Smooth muscle cell (in vitro differentiated cells): ENCODE measurements around the gene CAMK1G. TPM values are rescaled to one million over a fixed set of nuclear protein-coding genes. Genes with fewer than 3 reads are reported as not detected.

Source experiments
- DNase-seq: peaks from one replicate; lab custom pipeline; 2025; ENCODE audit not compliant: unreplicated experiment; lab: John Stamatoyannopoulos, UW
- H2AFZ ChIP-seq: fragments of 200-600 bp; sonication (generic); 2 replicates; pipeline ENCODE4 v1.6.0; 2016; ENCODE audit warnings: antibody characterized with exemption, low read depth, mild to moderate bottlenecking
- H3F3A ChIP-seq: fragments of 200-600 bp; sonication (generic); 2 replicates; pipeline ENCODE4 v1.6.0; 2017; ENCODE audit warnings: antibody characterized with exemption, low read depth
- H3K27ac ChIP-seq: fragments of 200-600 bp; sonication (generic); 2 replicates; pipeline ENCODE4 v1.5.1; 2016; ENCODE audit warnings: low read depth, mild to moderate bottlenecking
- H3K27me3 ChIP-seq: fragments of 200-600 bp; sonication (generic); 2 replicates; pipeline ENCODE4 v1.6.1; 2016; ENCODE audit warnings: low read depth, mild to moderate bottlenecking
- H3K36me3 ChIP-seq: fragments of 200-600 bp; sonication (generic); 2 replicates; pipeline ENCODE4 v1.5.1; 2016; ENCODE audit warnings: low read depth
- H3K4me1 ChIP-seq: fragments of 200-600 bp; sonication (generic); 2 replicates; pipeline ENCODE4 v1.5.1; 2016; ENCODE audit warnings: low read depth
- H3K4me2 ChIP-seq: fragments of 200-600 bp; sonication (generic); 2 replicates; pipeline ENCODE4 v1.6.0; 2016; ENCODE audit warnings: mild to moderate bottlenecking
- H3K4me3 ChIP-seq: fragments of 200-600 bp; sonication (generic); 2 replicates; pipeline ENCODE4 v1.5.1; 2016; ENCODE audit warnings: mild to moderate bottlenecking
- H3K79me2 ChIP-seq: fragments of 200-600 bp; sonication (generic); 2 replicates; pipeline ENCODE4 v1.6.0; 2016; ENCODE audit warnings: low read depth, mild to moderate bottlenecking
- H3K9ac ChIP-seq: fragments of 200-600 bp; sonication (generic); 2 replicates; pipeline ENCODE4 v1.6.0; 2016; ENCODE audit warnings: low read depth
- H3K9me3 ChIP-seq: fragments of 200-600 bp; sonication (generic); replicated peaks from 2 replicates; pipeline ENCODE4 v1.5.1; 2016; ENCODE audit warnings: low read depth
- H4K20me1 ChIP-seq: fragments of 200-600 bp; sonication (generic); 2 replicates; pipeline ENCODE4 v1.6.0; 2016; ENCODE audit warnings: low read depth
- CTCF ChIP-seq: fragments of 200-600 bp; sonication (generic); IDR thresholded peaks from 2 replicates; pipeline ENCODE4 v1.5.1; 2017; ENCODE audit warnings: borderline replicate concordance, mild to moderate bottlenecking, antibody characterized with exemption; ENCODE audit not compliant: insufficient read depth, poor library complexity, severe bottlenecking
- WGBS: methylation state at CpG from one replicate; pipeline ENCODE4 v1.1.7; 2016; ENCODE audit warnings: low lambda C conversion rate; 5-methylcytosine and 5-hydroxymethylcytosine counted together
- polyA plus RNA-seq: library from polyadenylated mRNA; unstranded; fragments of >200 nt; fragmentation: Nextera tagmentation; extraction: Ambion mirVana; gene quantifications from 2 replicates; pipeline ENCODE4 v1.2.1, GENCODE V29; 2016
- total RNA-seq: library from RNA; depleted of rRNA; stranded (reverse); fragments of >200 nt; gene quantifications from 2 replicates; pipeline ENCODE4 v1.2.3, GENCODE V29; 2014

Gene CAMK1G
- total and polyA plus RNA-seq, 2 experiments from 2014 or later = 0.13 TPM; not detected in 1

GRCh38 chr1:209585197-209585596 is 1.7 kb downstream of the CAMK1G start:
- 59% methylated on average over 5 of the region's 5 CpGs for WGBS
- TF ChIP-seq CTCF = no peak
- H3K4me2 ChIP-seq = peak overlapping the region; percentile 76

GRCh38 chr1:209585672-209586071 is 2.2 kb downstream of the CAMK1G start:
- Histone ChIP-seq H3K9ac (no peak overlapping the region), H3F3A (no peaks in the 10 kb centered on the region), H2AFZ (no peak overlapping the region), H4K20me1 (no peaks in the 10 kb centered on the region), H3K9me3 (no peaks in the 10 kb centered on the region), H3K27ac (no peak overlapping the region), H3K4me1 (peaks cover 12% of the 10 kb centered on the region), H3K79me2 (no peaks in the 10 kb centered on the region), H3K4me2 (peak overlapping the region; percentile 76), H3K27me3 (peaks cover 27% of the 10 kb centered on the region), H3K36me3 (no peaks in the 10 kb centered on the region), H3K4me3 (peak overlapping the region; percentile 27)
- 5% methylated on average over 23 of the region's 23 CpGs for WGBS
- peak; percentile 21 for DNase-seq
- no peak for TF ChIP-seq CTCF

More at GRCh38 chr1:209585197-209585596, 1.7 kb downstream of the CAMK1G start:
- Histone ChIP-seq H3K36me3 (no peaks in the 10 kb centered on the region), H3K9me3 (no peaks in the 10 kb centered on the region), H3K9ac (no peak overlapping the region), H3K27me3 (peaks cover 27% of the 10 kb centered on the region), H3K27ac (no peak overlapping the region), H3F3A (no peaks in the 10 kb centered on the region), H2AFZ (no peak overlapping the region), H3K4me3 (no peak overlapping the region), H4K20me1 (no peaks in the 10 kb centered on the region), H3K4me1 (peaks cover 12% of the 10 kb centered on the region), H3K79me2 (no peaks in the 10 kb centered on the region)
- DNase-seq = no peak

GRCh38 chr1:209586221-209586740 is 2.8 kb downstream of the CAMK1G start:
- no peak for DNase-seq
- Histone ChIP-seq H3K9ac (no peak overlapping the region), H4K20me1 (no peaks in the 10 kb centered on the region), H3K27me3 (peaks cover 21% of the 10 kb centered on the region), H3K79me2 (no peaks in the 10 kb centered on the region), H3K36me3 (no peaks in the 10 kb centered on the region), H3K4me2 (peak overlapping the region; percentile 76), H3K4me3 (no peak overlapping the region), H3K4me1 (peaks cover 12% of the 10 kb centered on the region), H2AFZ (no peak overlapping the region), H3F3A (no peaks in the 10 kb centered on the region), H3K27ac (no peak overlapping the region), H3K9me3 (no peaks in the 10 kb centered on the region)
- 88% methylated on average over 4 of the region's 4 CpGs for WGBS
- no peak for TF ChIP-seq CTCF

DNA sequence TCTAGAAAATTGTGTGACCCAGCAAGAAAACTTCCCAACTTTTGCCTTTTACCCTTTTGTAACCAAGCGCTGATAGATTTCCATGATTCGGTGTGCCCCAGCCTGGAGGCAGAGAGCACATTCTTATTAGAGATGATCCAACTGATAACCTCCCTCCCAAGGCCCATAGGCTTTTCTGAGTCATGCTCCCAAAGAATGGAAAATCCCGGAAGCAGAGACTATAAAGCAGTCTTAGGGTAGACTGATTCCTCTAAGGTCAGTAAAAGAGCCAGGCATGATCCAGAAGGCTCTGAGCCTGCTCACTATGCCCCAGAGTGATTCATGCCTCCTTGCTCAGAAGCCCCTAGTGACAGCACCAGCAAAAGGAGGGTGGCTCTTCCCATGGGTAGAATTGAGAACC is 4.3 kb downstream of the CAMK1G start:
- no peak for TF ChIP-seq CTCF
- H3K79me2 ChIP-seq = no peaks in the 10 kb centered on the region
- peaks cover 12% of the 10 kb centered on the region for H3K4me1 ChIP-seq
- DNase-seq = no peak
- peak overlapping the region; percentile 23 for H3K4me2 ChIP-seq
- no peaks in the 10 kb centered on the region for H3K36me3 ChIP-seq
- no peak overlapping the region for H3K9ac ChIP-seq
- H2AFZ ChIP-seq = no peak overlapping the region
- no peaks in the 10 kb centered on the region for H3K9me3 ChIP-seq
- no peaks in the 10 kb centered on the region for H3F3A ChIP-seq
- 34% methylated on average over 3 of the region's 3 CpGs for WGBS
- no peak overlapping the region for H3K27ac ChIP-seq
- H3K27me3 ChIP-seq = peaks cover 21% of the 10 kb centered on the region
- H3K4me3 ChIP-seq = no peak overlapping the region
- H4K20me1 ChIP-seq = no peaks in the 10 kb centered on the region
